H1 (cell line): Measurements from ENCODE around the gene ATP13A2. TPM values are rescaled to one million over a fixed set of nuclear protein-coding genes. Genes with fewer than 3 reads are reported as not detected.

Source experiments
- HDAC6 ChIP-seq: IDR thresholded peaks from one replicate; pipeline ENCODE4 v1.7.1; 2012; ENCODE audit warnings: low read depth, mild to moderate bottlenecking, inconsistent platforms, low read length, moderate library complexity
- KDM5A ChIP-seq: fragments of 200-600 bp; IDR thresholded peaks from 2 replicates; pipeline ENCODE4 v1.7.1; 2012; ENCODE audit warnings: mild to moderate bottlenecking, low read length, inconsistent platforms, mixed read lengths
- RNF2 ChIP-seq: fragments of 200-900, 300-1000 bp; sonication (generic); IDR thresholded peaks from 2 replicates; pipeline ENCODE4 v1.7.1; 2016; ENCODE audit warnings: borderline replicate concordance, low read depth, mild to moderate bottlenecking, antibody characterized with exemption, low read length; ENCODE audit not compliant: poor library complexity, severe bottlenecking; ENCODE audit errors: missing control alignments
- SAP30 ChIP-seq: fragments of 300-600 bp; sonication (generic); IDR thresholded peaks from 2 replicates; pipeline ENCODE4 v1.7.1; 2012; ENCODE audit warnings: low read length, moderate library complexity, mild to moderate bottlenecking, inconsistent platforms; ENCODE audit not compliant: insufficient read depth, insufficient replicate concordance
- SIX5 ChIP-seq: IDR thresholded peaks from 2 replicates; pipeline ENCODE4 v1.6.1; 2011; ENCODE audit warnings: mild to moderate bottlenecking, low read depth, low read length
- SP2 ChIP-seq: IDR thresholded peaks from 2 replicates; pipeline ENCODE4 v1.6.1; 2012; ENCODE audit warnings: mild to moderate bottlenecking, low read length, inconsistent platforms
- TAF7 ChIP-seq: optimal IDR thresholded peaks from 2 replicates; pipeline ENCODE3; 2011; ENCODE audit warnings: low read depth, mild to moderate bottlenecking, inconsistent platforms, low read length, moderate library complexity, borderline replicate concordance
- polyA plus RNA-seq, 7 experiments: library from polyadenylated mRNA; depleted of rRNA in 3 of 7; stranded (reverse) in 5 of 7; unstranded in 2 of 7; fragments of >200 nt in 5 of 7; fragments of 200-250 nt in 2 of 7; gene quantifications; 1 replicate in 5 of 7; 2 replicates in 1 of 7; 4 replicates in 1 of 7; pipeline versions ENCODE4 v1.2.1 to v1.2.3, GENCODE V29; 2011 to 2013; ENCODE audit warnings: missing spikeins in 2 of 7, mixed read lengths in 2 of 7
- total RNA-seq: library from RNA; stranded (reverse); fragmentation: NEBNext Ultra II Directional; extraction: Animal tissue kit (Norgen Biotek cat#: 25700); gene quantifications from 2 replicates; pipeline ENCODE4 v1.2.1, GENCODE V29; 2021

Gene ATP13A2
- total and polyA plus RNA-seq, 2 of the 8 experiments (the other 6 are each of a cell fraction or from before 2014, with no cell fraction given): 82.1 to 83.6 TPM

DNA sequence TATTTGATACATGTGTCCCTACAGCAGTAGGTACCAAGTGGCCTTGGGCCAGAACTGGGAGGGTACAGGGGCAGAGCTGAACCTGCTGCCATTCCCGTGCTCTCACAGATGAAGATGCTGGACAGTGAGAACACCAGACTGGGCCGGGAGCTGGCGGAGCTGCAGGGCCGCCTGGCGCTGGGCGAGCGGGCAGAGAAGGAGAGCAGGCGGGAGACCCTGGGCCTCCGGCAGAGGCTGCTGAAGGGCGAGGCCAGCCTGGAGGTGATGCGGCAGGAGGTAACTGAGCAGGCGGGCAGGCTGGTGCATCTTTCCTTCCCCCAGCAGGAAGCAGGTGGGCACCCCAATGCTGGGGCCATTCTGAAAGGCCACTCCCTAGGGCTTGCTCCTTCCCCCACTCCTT is 53.3 kb downstream of the ATP13A2 start (continued):
- no peak for TF ChIP-seq HDAC6
- TF ChIP-seq SIX5: no peak
- no peak for TF ChIP-seq TAF7
- no peak for TF ChIP-seq SP2
- TF ChIP-seq SAP30: no peak
- TF ChIP-seq RNF2: no peak
- TF ChIP-seq KDM5A: no peak
